IPS-NIHi7 (cell line): ENCODE measurements around the gene TMEM8B.
"Not testable (repeated sequence)": the region's sequence is repeated elsewhere in the genome, so short reads cannot be mapped to it uniquely, and the experiment has no call there.

Source experiments
- DNase-seq: peaks from one replicate; pipeline ENCODE4 v3.0.0; 2012; ENCODE audit warnings: mixed read lengths; ENCODE audit errors: extremely low spot score

Gene TMEM8B

DNA sequence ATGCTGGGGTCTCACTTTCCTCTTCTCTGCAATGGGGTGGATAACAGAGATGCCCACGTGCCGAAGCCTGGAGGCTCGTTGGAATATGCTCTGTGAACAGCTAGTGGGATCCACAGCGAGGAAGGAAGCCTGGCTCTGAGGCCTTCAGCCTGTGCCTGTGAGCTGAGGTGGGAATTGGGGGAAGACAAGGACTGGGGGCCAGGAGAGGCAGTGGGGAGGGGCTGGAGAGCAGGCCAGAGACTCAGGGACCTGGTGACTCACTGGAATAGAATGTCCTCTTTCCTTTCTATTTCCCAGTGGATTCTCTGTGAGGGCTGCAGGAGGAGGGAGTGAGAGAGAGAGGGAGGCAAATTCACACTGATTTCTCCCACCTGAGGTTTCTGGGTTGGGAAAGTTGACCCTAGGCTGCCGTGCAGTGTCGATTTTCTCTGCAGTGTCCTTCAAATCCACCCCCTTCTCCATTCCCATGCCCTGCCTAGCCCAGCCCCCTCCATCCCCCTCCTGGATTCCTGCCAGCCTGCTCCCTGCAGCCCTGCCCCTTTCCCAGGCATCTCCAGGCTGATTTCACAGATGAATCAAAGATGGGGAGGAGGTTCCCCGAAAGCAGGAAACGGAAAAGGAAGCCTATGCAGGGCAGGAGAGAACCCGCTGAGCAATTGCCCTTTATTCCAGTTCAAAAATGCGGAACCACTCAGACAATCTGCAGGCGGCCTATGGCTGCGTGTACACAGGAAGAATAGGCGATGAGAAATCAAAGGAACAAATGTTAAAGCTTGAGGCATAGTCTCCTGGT lies 78.9 kb downstream of the TMEM8B start:
- DNase-seq, result peak; percentile 86

DNA sequence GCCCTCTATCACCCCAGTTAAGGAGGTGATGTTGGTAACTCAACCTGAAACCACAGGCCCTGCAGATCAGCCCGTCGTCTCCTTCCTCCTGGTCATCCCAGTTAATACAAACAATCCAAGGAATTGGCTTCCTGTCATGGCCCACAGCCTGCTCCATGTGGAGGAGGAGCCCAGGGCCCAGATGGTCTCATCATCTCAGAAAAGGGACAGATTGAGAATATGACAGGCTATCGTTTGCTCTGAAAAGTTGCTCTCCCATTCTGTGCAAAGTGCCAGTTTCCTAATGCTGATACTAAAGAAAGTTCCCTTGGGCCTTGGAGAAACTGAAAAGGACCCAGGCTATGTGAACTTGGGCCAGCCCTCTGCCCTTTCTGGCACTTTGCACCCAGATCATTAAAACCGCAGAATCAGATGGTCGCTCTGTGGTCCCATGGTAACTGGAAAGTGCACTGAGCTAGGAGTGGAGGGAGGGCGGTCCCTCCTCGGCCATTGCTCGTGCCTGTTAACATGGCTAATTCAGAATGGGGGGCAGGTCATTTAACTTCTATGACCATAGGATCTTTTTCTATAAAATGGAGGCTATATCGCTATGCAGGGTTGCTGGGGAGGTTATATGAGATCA lies 79.6 kb downstream of the TMEM8B start:
- no peak for DNase-seq

DNA sequence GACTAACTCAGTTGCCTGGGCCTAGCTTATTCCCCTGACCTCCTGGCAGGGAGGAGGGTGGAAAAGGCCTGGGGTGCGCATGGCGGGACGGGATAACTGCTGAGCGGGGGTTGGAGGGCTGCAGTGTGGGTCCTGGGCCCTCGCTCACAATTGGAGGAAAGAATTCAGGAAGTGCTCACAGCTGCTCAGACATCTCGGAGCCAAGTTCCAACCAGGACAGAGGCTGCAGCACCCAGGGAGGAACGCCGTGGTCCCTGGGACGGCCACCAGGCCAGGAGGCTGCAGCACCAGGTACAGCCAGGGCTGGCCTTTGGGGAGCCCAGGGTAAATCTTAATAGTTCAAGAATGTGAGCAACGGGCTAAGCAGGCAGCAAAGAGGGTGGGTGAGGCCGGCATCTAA lies 80.2 kb downstream of the TMEM8B start, which contains the start of gene SPAAR:
TSS of gene SPAAR (plus strand) at position 217 of the 400 bp plus-strand sequence. CDS start 974 bp downstream, outside the sequence.
- DNase-seq, result no peak

DNA sequence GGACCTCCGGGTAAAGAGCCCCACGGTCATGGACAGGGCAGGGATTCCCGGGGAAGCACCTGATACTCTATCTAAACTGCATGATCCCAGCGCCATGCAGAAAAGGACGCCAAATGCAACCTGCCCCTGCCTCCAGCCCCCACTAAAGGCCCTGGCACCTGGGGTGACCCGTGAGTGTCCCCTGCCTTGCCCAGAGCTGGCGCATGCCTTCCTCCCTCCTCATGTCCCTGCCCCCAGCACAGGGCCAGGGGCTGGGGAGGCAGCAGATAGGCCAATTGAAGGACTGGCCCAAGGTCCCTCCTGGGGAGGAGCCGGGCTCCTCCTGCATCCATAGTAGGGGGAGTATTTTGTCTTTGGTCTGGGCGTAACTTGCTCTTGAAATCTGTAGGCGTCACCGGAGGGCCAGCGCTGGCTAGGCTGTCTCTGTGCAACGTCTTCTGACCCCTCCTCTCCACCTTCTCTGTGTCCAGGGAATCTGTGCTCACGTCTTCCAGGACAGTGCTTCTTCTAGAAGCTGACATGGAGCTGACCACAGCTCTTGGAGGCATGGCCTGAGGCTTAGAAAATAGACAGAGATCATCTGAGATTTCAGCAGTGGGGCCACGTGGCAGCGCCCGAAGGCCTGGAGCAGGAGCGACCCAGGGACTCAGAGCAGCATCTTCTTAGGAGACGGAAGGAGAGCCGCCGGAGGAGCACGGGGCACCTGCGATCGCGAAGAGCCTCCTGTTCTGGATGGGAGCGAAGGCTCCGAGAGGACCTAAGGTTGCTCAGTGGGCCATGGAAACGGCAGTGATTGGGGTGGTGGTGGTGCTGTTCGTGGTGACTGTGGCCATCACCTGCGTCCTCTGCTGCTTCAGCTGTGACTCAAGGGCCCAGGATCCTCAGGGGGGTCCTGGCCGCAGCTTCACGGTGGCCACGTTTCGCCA lies 80.9 kb downstream of the TMEM8B start:
- no peak for DNase-seq

DNA sequence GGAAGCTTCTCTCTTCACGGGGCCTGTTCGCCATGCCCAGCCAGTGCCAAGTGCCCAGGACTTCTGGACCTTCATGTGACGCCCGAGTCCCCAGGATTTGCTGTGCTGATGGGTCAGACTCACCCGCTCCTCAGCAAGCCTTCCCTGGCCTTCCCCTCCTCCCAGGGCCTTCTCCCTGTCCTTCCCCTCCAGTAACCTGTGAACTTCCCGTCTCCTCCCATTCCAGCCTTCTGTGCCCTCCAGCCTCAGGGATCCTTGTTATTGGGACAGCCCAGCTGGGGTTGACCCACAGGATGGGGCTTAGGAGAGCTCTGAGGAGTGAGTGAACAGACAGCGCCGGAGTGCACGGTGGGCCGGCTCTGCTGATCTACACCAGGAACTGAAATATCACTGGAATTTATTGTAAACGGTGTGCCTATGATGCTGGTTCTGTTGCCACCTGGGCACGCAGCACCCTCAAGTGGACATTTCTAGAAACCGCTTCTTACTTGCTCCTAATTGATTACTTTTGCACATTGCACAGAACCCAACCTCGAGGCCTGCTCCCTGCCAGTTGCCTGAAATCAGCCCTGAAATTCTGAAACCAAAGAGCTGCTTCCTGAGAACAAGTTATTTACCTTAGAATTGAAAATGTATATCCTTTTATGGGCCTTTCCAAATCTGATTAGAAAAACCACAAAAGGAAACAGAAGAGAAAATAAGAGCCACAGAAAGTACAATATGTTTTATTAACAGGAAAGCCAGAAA lies 81.8 kb downstream of the TMEM8B start:
- peak; percentile 55 for DNase-seq

DNA sequence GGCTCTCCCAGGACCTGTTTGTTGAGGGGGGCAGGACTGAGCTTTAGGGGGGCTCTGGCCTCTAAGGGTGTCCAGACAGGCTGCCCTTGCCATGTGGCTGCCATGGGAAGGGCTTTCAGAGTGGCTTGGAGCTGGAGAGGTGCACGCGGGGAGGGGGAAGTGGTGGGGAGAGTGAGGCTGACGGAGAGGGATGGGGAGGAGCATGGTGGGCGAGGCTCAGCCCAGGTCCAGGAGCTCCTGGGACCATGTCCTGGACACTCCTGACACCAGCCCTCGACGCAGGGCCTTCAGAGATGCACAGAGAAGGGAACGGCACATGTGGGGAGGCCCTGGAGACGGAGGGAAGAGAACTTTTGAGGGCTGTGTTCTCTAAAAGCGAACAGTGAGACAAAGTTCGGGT lies 82.7 kb downstream of the TMEM8B start:
- no peak for DNase-seq

DNA sequence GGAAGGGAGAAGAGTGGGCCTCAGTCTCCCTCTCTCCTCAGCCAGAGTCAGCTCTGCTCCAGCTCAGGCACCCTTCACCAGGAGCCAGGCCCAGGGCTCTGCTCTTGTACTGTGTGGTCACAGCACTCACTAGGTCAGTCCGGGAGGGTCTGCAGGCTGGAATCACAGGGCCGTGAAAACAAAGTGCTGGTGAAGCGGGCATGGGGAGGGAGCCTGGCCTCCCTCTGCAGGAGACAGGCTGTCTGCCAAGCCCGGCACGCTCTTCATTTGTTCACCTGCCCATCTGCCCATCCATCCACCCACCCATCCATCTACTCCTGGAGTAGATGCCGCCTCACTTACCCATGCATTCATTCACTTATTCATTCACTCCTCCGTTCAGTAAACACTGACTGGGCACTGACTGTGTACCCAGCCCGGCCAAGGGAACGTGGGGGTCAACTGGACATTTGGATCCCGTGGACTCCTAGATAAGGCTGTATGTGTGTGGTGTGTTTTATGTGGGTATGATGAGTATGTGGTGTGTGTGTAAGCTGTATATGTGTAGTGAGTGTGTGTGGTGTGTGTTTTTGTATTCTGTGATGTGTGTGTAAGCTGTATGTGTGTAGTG lies 83.9 kb downstream of the TMEM8B start:
- DNase-seq, result no peak

DNA sequence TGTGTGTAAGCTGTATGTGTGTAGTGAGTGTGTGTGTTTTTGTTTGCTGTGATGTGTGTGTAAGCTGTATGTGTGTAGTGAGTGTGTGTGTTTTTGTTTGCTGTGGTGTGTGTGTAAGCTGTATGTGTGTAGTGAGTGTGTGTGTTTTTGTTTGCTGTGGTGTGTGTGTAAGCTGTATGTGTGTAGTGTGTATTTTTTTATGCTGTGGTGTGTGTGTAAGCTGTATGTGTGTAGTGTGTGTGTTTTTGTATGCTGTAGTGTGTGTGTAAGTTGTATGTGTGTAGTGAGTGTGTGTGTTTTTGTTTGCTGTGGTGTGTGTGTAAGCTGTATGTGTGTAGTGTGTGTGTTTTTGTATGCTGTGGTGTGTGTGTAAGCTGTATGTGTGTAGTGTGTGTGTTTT lies 84.4 kb downstream of the TMEM8B start:
- DNase-seq, result not testable (repeated sequence)

DNA sequence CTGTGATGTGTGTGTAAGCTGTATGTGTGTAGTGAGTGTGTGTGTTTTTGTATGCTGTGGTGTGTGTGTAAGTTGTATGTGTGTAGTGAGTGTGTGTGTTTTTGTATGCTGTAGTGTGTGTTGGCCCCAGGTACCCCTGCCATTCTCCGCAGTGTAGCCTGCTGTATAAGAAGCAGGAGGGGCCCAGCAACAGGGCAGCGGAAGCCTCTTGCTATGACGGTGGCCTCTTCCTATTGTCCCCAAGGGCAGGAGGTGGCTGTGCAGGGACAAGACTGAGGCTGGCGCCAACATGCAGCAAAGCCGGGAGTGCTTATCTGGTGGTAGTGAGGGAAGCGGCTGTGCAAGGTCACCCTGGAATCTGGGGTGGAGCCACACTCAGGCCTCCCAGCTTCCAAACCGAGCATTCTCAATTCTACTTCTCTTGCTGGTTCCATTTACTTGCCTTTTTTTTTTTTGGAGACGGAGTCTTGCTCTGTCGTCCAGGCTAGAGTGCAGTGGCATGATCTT lies 85.3 kb downstream of the TMEM8B start:
- DNase-seq, result no peak
